Kidney (tissue), 14 donors: Measurements from ENCODE around the gene THEMIS. TPM values are rescaled to one million over a fixed set of nuclear protein-coding genes. Genes with fewer than 3 reads are reported as not detected.

ENCODE experiments used
- DNase-seq, 5 donors: peaks; one replicate each; pipeline ENCODE4 v3.0.0-alpha.2; 2013 to 2020
- FAIRE-seq: peaks from 2 replicates; lab custom pipeline; 2012; peaks lifted over from hg19 to GRCh38; lab: Jason Lieb, UNC
- H3K27ac ChIP-seq, 2 donors: one replicate each; pipeline ENCODE4 v1.7.0; 2013; ENCODE audit warnings: low read depth in 2 of 2, low read length in 2 of 2, inconsistent platforms in 1 of 2
- H3K27me3 ChIP-seq: one replicate; pipeline ENCODE4 v1.7.1; 2013; ENCODE audit warnings: low read length, inconsistent platforms; ENCODE audit not compliant: control insufficient read depth, insufficient read depth
- H3K36me3 ChIP-seq, 3 donors: one replicate each; pipeline versions ENCODE4 v1.7.0 to v1.7.1; 2013; ENCODE audit warnings: low read length in 3 of 3, control low read depth in 1 of 3, inconsistent platforms in 1 of 3; ENCODE audit not compliant: insufficient read depth in 3 of 3, control insufficient read depth in 2 of 3
- H3K4me1 ChIP-seq, 3 donors: one replicate each; pipeline versions ENCODE4 v1.7.0 to v1.7.1; 2013; ENCODE audit warnings: low read length in 3 of 3, inconsistent platforms in 1 of 3, low read depth in 1 of 3; ENCODE audit not compliant: control insufficient read depth in 2 of 3, insufficient read depth in 2 of 3
- H3K4me3 ChIP-seq, 3 donors: one replicate each; pipeline versions ENCODE4 v1.7.0 to v1.8.1; 2013; ENCODE audit warnings: low read length in 3 of 3, control low read depth in 1 of 3, inconsistent platforms in 1 of 3
- H3K9ac ChIP-seq, 3 donors: one replicate each; pipeline versions ENCODE4 v1.7.0 to v1.7.1; 2013; ENCODE audit warnings: low read length in 3 of 3, control low read depth in 1 of 3, inconsistent platforms in 1 of 3
- H3K9me3 ChIP-seq, 3 donors: one replicate each; pipeline versions ENCODE4 v1.7.0 to v1.7.1; 2013; ENCODE audit warnings: low read length in 3 of 3, control low read depth in 1 of 3, inconsistent platforms in 1 of 3; ENCODE audit not compliant: control insufficient read depth in 2 of 3, insufficient read depth in 1 of 3
- CTCF ChIP-seq: IDR thresholded peaks from 3 replicates; pipeline ENCODE4 v1.5.1; 2012; ENCODE audit warnings: mild to moderate bottlenecking, moderate library complexity, borderline replicate concordance; ENCODE audit not compliant: insufficient read depth; ENCODE audit errors: extremely low read depth
- intact Hi-C: fragments of 100-400 bp; cut with DNase I; formaldehyde crosslinking; loops from one replicate; pipeline ENCODE4 v1.11.1; 2022
- polyA plus RNA-seq: library from polyadenylated mRNA; stranded (reverse); fragments of 350-450 nt; fragmentation: Illumina TruSeq; extraction: RNeasy Lipid Tissue Mini Kit (QIAGEN cat#74804); gene quantifications from one replicate; pipeline ENCODE4 v1.2.3, GENCODE V29; 2014; ENCODE audit warnings: low read depth, low replicate concordance; ENCODE audit not compliant: insufficient read depth
- total RNA-seq: library from RNA; stranded (reverse); fragmentation: NEBNext Ultra II Directional; extraction: Animal tissue kit (Norgen Biotek cat#: 25700); gene quantifications from one replicate; pipeline ENCODE4 v1.2.1, GENCODE V29; 2021
- donor health status: control.
- donor health status: control.
- donor health status: control.
- donor health status: control.
- donor health status: control.
- donor health status: DM: yes; HTN: yes; CAD: no.
- donor health status: Normal renal cell carcinoma (clear cell type).

Gene THEMIS
- total and polyA plus RNA-seq, 2 donors from 2014 or later: 3.3 TPM; not detected in 1

DNA sequence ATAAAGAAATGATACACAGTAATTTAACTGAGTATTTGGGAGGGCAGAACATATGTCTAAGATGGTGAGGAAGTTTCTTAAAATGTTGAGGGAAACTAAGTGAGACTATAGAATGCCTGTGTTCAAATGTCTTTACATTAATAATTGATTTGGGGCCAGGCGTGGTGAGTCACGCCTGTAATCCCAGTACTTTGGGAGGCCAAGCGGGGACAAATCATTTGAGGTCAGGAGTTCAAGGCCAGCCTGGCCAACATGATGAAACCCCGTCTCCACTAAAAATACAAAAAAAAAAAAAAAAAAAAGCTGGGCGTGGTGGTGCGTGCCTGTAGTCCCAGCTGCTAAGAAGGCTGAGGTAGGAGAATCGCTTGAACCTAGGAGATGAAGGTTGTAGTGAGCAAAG is 66.7 kb downstream of the THEMIS start:
- H3K27me3 ChIP-seq: no peaks in the 10 kb centered on the region
- H3K27ac ChIP-seq: no peak overlapping the region
- FAIRE-seq (no peak), DNase-seq (no peak)
- H3K4me1 ChIP-seq: no peaks in the 10 kb centered on the region
- H3K4me3 ChIP-seq: no peak overlapping the region
- H3K36me3 ChIP-seq: no peaks in the 10 kb centered on the region
- no peak for TF ChIP-seq CTCF
- no peak overlapping the region for H3K9ac ChIP-seq
- intact Hi-C loops: no loop called here
- H3K9me3 ChIP-seq: no peaks in the 10 kb centered on the region

DNA sequence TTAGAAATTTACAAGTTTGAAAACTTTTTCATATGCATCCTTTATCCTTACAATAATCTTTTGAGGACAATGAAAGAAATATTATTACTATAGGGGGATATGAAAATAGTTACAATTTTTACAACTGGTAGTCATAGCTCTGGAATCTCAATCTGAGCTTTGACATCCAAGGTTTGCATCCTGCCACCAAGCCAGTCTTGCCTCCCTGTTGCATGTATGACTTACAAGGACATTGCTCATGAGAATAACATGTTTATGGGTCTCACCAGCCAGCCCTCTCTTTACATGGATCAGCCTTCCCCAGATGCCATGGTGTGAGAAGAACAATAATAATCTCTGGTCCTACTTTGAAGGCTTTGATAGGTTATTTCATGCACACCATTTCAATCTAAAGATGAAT is 67.5 kb downstream of the THEMIS start:
- no peak for FAIRE-seq
- H3K4me3 ChIP-seq: no peak overlapping the region
- no peaks in the 10 kb centered on the region for H3K27me3 ChIP-seq
- intact Hi-C loops: no loop called here
- no peaks in the 10 kb centered on the region for H3K36me3 ChIP-seq
- H3K4me1 ChIP-seq: no peaks in the 10 kb centered on the region
- H3K9ac ChIP-seq: no peak overlapping the region
- H3K27ac ChIP-seq: no peak overlapping the region
- H3K9me3 ChIP-seq: no peaks in the 10 kb centered on the region
- no peak for TF ChIP-seq CTCF
- no peak for DNase-seq

DNA sequence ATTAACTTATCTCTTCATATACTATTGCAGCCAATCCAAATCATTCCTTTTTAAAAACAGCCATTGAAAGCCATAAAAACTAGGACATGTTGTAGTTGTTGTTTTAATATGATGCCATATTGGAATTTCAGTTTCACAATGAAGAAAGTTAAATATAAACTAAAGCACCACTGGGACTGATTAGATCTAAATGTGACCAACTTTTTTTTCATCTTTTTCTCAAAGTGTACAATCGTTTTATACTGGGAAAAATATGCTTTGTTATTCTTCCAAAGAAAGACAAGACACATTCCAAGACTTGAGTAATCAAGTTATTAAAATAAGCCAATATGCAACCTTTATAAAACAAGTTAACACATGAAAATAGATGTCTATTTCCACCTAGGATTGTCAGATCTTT is 68.5 kb downstream of the THEMIS start:
- DNase-seq (no peak), FAIRE-seq (no peak)
- no peaks in the 10 kb centered on the region for H3K27me3 ChIP-seq
- no peaks in the 10 kb centered on the region for H3K36me3 ChIP-seq
- H3K4me1 ChIP-seq: no peaks in the 10 kb centered on the region
- intact Hi-C loops: no loop called here
- no peaks in the 10 kb centered on the region for H3K9me3 ChIP-seq
- no peak for TF ChIP-seq CTCF
- H3K27ac ChIP-seq: no peak overlapping the region
- no peak overlapping the region for H3K4me3 ChIP-seq
- no peak overlapping the region for H3K9ac ChIP-seq

DNA sequence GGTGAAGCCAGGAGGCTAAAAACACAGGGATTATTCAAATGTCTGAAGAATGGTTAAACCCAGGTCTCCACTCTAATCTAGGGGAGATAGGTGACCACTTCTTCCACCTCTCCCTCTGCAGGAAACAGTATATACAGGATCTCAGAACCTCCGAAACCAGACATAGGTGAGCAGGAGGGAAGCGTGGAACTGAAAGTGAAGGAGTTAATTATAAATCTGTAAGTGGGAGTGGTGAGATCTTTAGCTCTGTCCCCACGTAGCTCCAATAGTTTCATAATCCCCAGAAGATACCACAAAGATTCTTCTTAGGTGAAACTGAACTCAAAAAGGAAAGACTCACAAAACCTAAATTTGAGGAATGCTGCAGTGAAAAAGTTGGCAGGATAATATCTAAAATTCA is 76.8 kb downstream of the THEMIS start:
- DNase-seq (no peak), FAIRE-seq (no peak)
- H3K27me3 ChIP-seq: no peaks in the 10 kb centered on the region
- no peaks in the 10 kb centered on the region for H3K4me1 ChIP-seq
- no peak for TF ChIP-seq CTCF
- no peaks in the 10 kb centered on the region for H3K9me3 ChIP-seq
- no peaks in the 10 kb centered on the region for H3K36me3 ChIP-seq
- intact Hi-C loops: no loop called here
- no peak overlapping the region for H3K27ac ChIP-seq
- H3K9ac ChIP-seq: no peak overlapping the region
- H3K4me3 ChIP-seq: no peak overlapping the region
